Measurements from ENCODE around the gene MIGA2. TPM values are rescaled to one million over a fixed set of nuclear protein-coding genes. Genes with fewer than 3 reads are reported as not detected.

MIGA2 gene
- total RNA-seq, 1 donor from 2014 or later, result 23.8 TPM

DNA sequence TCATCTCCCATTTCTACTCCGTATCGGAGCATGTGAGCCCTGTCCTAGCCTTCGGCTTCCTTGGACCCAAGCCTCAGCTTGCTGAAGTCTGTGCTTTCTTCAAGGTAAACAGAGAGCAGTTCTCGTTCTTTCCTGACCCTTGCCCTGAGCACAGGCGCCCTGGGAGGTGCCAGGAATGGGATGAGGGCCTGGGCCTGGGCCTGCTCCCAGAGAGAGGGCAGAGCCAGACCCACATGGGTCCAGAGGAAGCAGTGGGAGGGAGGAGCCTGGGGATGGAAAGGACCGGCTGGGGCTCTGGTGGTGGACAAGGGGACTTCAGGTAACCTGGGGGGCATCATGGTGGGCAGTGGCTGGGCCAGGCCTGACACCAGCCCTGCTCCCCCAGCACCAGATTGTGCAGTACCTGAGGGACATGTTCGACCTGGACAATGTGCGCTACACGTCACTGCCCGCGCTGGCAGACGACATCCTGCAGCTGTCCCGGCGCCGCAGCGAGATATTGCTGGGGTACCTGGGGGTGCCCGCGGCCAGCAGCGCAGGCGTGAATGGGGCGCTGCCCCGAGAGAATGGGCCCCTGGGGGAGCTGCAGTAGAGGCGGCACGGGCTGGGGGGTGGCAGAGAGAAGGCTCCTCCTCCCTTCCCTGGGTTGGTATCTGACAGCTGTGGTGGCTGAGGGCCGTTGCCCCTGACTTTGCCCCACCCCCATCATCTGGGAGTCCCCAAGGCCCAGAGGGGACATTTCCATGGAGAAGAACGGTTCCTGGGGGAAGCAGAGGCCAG, 33.6 kb downstream of the MIGA2 start:
- no peaks in the 10 kb centered on the region for H3K27me3 ChIP-seq (ENCODE audit: insufficient read depth, low read length)
- H3K79me2 ChIP-seq (ENCODE audit: insufficient read depth, low read length), result no peaks in the 10 kb centered on the region
- no peak overlapping the region for H3K9ac ChIP-seq (ENCODE audit: low read length)
- H3K36me3 ChIP-seq (ENCODE audit: insufficient read depth, low read length), result peaks cover 2% of the 10 kb centered on the region
- H3K4me2 ChIP-seq (ENCODE audit: low read length), result no peak overlapping the region
- no peak overlapping the region for H3K27ac ChIP-seq (ENCODE audit: low read depth, low read length)
- Mint-ChIP-seq H3K4me1 (ENCODE audit: low read depth, unreplicated experiment) (no peaks in the 10 kb centered on the region), H3K27me3 (ENCODE audit: low read depth, unreplicated experiment) (no peaks in the 10 kb centered on the region), H3K27ac (ENCODE audit: unreplicated experiment) (no peak overlapping the region), H3K9me3 (ENCODE audit: unreplicated experiment) (no peaks in the 10 kb centered on the region), H3K4me3 (ENCODE audit: unreplicated experiment) (no peak overlapping the region), H3K36me3 (ENCODE audit: low read depth, unreplicated experiment) (peaks cover 11% of the 10 kb centered on the region)
- no peaks in the 10 kb centered on the region for H3K9me3 ChIP-seq (ENCODE audit: insufficient read depth, low read depth, low read length)
- DNase-seq (ENCODE audit: low read depth), result no peak
- H3K4me3 ChIP-seq (ENCODE audit: insufficient read depth, low read depth, low read length), result no peak overlapping the region
- H2AFZ ChIP-seq (ENCODE audit: low read depth, low read length), result no peak overlapping the region
- no peaks in the 10 kb centered on the region for H3K4me1 ChIP-seq (ENCODE audit: insufficient read depth, low read length)
- no peaks in the 10 kb centered on the region for H4K20me1 ChIP-seq (ENCODE audit: insufficient read depth, low read length)
- TF ChIP-seq, protein P1, sequence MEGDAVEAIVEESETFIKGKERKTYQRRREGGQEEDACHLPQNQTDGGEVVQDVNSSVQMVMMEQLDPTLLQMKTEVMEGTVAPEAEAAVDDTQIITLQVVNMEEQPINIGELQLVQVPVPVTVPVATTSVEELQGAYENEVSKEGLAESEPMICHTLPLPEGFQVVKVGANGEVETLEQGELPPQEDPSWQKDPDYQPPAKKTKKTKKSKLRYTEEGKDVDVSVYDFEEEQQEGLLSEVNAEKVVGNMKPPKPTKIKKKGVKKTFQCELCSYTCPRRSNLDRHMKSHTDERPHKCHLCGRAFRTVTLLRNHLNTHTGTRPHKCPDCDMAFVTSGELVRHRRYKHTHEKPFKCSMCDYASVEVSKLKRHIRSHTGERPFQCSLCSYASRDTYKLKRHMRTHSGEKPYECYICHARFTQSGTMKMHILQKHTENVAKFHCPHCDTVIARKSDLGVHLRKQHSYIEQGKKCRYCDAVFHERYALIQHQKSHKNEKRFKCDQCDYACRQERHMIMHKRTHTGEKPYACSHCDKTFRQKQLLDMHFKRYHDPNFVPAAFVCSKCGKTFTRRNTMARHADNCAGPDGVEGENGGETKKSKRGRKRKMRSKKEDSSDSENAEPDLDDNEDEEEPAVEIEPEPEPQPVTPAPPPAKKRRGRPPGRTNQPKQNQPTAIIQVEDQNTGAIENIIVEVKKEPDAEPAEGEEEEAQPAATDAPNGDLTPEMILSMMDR (IDR thresholded peaks at IDR 0.05; ENCODE audit: insufficient read depth, low read depth, low read length), result no peak
- no peak for TF ChIP-seq EZH2 (IDR thresholded peaks at IDR 0.05; ENCODE audit: insufficient read depth, low read length)
- FAIRE-seq, result no peak

DNA sequence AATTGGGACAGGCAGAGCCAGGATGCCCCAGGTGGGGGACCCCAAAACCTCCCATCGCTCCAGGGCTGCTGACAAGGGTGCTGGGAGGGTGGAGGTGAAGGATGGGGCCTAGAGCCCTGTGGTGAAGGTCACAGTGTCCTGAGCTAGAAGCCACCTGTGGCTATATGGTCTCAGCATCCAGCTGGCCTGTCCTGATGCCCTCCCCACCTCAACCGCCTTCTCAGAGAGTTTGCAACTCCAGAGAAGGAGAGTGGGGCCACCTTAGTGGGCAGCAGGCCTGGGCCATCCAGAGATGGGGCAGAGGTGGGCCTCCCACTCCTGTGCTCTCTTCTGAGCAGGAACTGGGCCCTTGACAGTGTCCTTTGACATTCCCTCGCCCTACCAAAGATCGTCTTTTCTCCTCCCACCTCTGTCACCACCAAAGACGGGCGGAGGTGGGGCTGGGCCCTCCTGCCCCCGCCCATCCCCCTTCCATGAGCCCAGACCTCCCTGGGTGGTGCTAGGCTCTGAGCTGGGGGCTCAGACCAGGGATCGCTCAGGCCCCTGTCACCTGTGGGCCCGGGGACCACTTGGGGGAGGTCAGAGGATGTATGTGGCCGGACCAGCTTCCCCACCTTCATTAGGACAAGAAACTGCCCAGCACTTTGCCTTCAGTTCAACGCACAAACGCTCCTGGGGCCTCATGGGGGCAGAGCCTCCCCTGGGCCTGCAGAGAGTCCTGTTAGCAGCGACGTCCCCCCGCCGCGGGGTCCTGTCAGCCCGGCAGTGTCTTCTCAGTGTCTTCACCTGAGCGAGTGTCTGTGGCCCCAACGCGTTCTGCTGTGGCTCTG, 34.5 kb downstream of the MIGA2 start:
- no peak for DNase-seq (ENCODE audit: low read depth)
- Histone ChIP-seq H2AFZ (ENCODE audit: low read depth, low read length) (no peak overlapping the region), H3K36me3 (ENCODE audit: insufficient read depth, low read length) (no peaks in the 10 kb centered on the region), H3K9ac (ENCODE audit: low read length) (no peak overlapping the region), H3K4me3 (ENCODE audit: insufficient read depth, low read depth, low read length) (no peak overlapping the region), H3K27me3 (ENCODE audit: insufficient read depth, low read length) (no peaks in the 10 kb centered on the region), H3K4me1 (ENCODE audit: insufficient read depth, low read length) (no peaks in the 10 kb centered on the region), H4K20me1 (ENCODE audit: insufficient read depth, low read length) (no peaks in the 10 kb centered on the region), H3K27ac (ENCODE audit: low read depth, low read length) (no peak overlapping the region), H3K9me3 (ENCODE audit: insufficient read depth, low read depth, low read length) (no peaks in the 10 kb centered on the region), H3K79me2 (ENCODE audit: insufficient read depth, low read length) (no peaks in the 10 kb centered on the region), H3K4me2 (ENCODE audit: low read length) (no peak overlapping the region)
- Mint-ChIP-seq H3K4me3 (ENCODE audit: unreplicated experiment) (no peak overlapping the region), H3K36me3 (ENCODE audit: low read depth, unreplicated experiment) (peaks cover 5% of the 10 kb centered on the region), H3K27me3 (ENCODE audit: low read depth, unreplicated experiment) (no peaks in the 10 kb centered on the region), H3K9me3 (ENCODE audit: unreplicated experiment) (no peaks in the 10 kb centered on the region), H3K27ac (ENCODE audit: unreplicated experiment) (no peak overlapping the region), H3K4me1 (ENCODE audit: low read depth, unreplicated experiment) (no peaks in the 10 kb centered on the region)
- FAIRE-seq, result no peak
- TF ChIP-seq EZH2 (IDR thresholded peaks at IDR 0.05; ENCODE audit: insufficient read depth, low read length), result no peak
- TF ChIP-seq, protein P1 (IDR thresholded peaks at IDR 0.05; ENCODE audit: insufficient read depth, low read depth, low read length), result no peak

All from astrocyte (in vitro differentiated cells and primary cell).